ENCODE data around the gene GPC3. TPM values are rescaled to one million over a fixed set of nuclear protein-coding genes. Genes with fewer than 3 reads are reported as not detected.

The GPC3 gene
- total RNA-seq, 1 experiment from 2014 or later, result 0.98 TPM

GRCh38 chrX:133570549-133570948 is 414.8 kb downstream of the GPC3 start:
- Histone ChIP-seq H3K79me2 (ENCODE audit: insufficient read depth, low read length) (no peaks in the 10 kb centered on the region), H3K27me3 (ENCODE audit: insufficient read depth, low read length) (no peaks in the 10 kb centered on the region), H3K9me2 (ENCODE audit: insufficient read depth) (no peaks in the 10 kb centered on the region), H3K9ac (ENCODE audit: low read length) (no peak overlapping the region), H3K4me1 (ENCODE audit: control insufficient read depth in 1 of 2, insufficient read depth in 2 of 2, low read length in 2 of 2) (no peaks in the 10 kb centered on the region), H3K4me2 (ENCODE audit: low read length) (no peak overlapping the region), H3K9me3 (ENCODE audit: control insufficient read depth in 1 of 2, insufficient read depth in 1 of 2, low read depth in 1 of 2, low read length in 2 of 2) (no peaks in the 10 kb centered on the region), H3K4me3 (replicated peaks in 1 of 2; ENCODE audit: low read depth in 1 of 2, low read length in 2 of 2) (no peak overlapping the region), H3K27ac (ENCODE audit: low read depth, low read length) (no peak overlapping the region), H2AFZ (ENCODE audit: low read depth, low read length, poor library complexity, severe bottlenecking) (no peak overlapping the region), H3K36me3 (ENCODE audit: control insufficient read depth in 1 of 2, insufficient read depth in 2 of 2, low read length in 2 of 2) (no peaks in the 10 kb centered on the region), H4K20me1 (ENCODE audit: insufficient read depth) (no peaks in the 10 kb centered on the region)
- TF ChIP-seq EZH2 (IDR thresholded peaks at IDR 0.05) (no peak), CBX3 (IDR thresholded peaks at IDR 0.05; ENCODE audit: low read depth) (no peak), MAX (IDR thresholded peaks at IDR 0.05) (no peak), CEBPB (IDR thresholded peaks at IDR 0.05; ENCODE audit: low read depth) (no peak), SRF (IDR thresholded peaks at IDR 0.05; ENCODE audit: low read depth) (no peak), ELF1 (IDR thresholded peaks at IDR 0.05; ENCODE audit: borderline replicate concordance, low read depth) (no peak), YY1 (IDR thresholded peaks at IDR 0.05; ENCODE audit: extremely low read depth, insufficient replicate concordance, low read depth, low read length) (no peak), REST (IDR thresholded peaks at IDR 0.05; ENCODE audit: low read depth) (no peak), ZNF274 (IDR thresholded peaks at IDR 0.05; ENCODE audit: low read depth, low read length) (no peak), POLR2A (IDR thresholded peaks at IDR 0.05; ENCODE audit: borderline replicate concordance, extremely low read depth, insufficient read depth, insufficient read length) (no peak), JUND (IDR thresholded peaks at IDR 0.05) (no peak)
- intact Hi-C loops (cut with micrococcal nuclease), result no loop called here
- RAD21 ChIA-PET (ENCODE audit: low non-redundant PET in 1 of 2, low total read pairs in 2 of 2, uncharacterized antibody in 2 of 2, unreplicated experiment in 2 of 2), result no interaction called here
- DNase-seq (ENCODE audit: low read depth, low spot score), result no peak
- CTCF ChIA-PET, result no interaction called here
- POLR2A ChIA-PET, result no interaction called here
- BruUV-seq (replicated peaks), result no TSS peak
- no peak for ATAC-seq
